Trophoblast cell (in vitro differentiated cells and primary cell): ENCODE results near the gene TNFRSF14.

Source experiments
- DNase-seq, 2 donors: peaks; one replicate each; pipeline ENCODE4 v3.0.0-alpha.2; 2016
- H2AFZ ChIP-seq: 2 replicates; pipeline ENCODE4 v1.6.1; 2013; ENCODE audit warnings: low read length, moderate library complexity, mild to moderate bottlenecking; ENCODE audit not compliant: insufficient read depth, poor library complexity
- H2AK5ac ChIP-seq: 2 replicates; pipeline ENCODE4 v1.6.1; 2013; ENCODE audit warnings: mild to moderate bottlenecking, low read length
- H2BK120ac ChIP-seq: 2 replicates; pipeline ENCODE4 v1.6.1; 2013; ENCODE audit warnings: low read length, mild to moderate bottlenecking, moderate library complexity; ENCODE audit not compliant: insufficient read depth, poor library complexity
- H2BK12ac ChIP-seq: 2 replicates; pipeline ENCODE4 v1.6.1; 2013; ENCODE audit warnings: mild to moderate bottlenecking, low read length, moderate library complexity
- H2BK5ac ChIP-seq: 2 replicates; pipeline ENCODE4 v1.6.1; 2013; ENCODE audit warnings: low read length, low read depth, moderate library complexity, mild to moderate bottlenecking; ENCODE audit not compliant: poor library complexity
- H3K14ac ChIP-seq: 2 replicates; pipeline ENCODE4 v1.6.1; 2013; ENCODE audit warnings: mild to moderate bottlenecking, low read length
- H3K18ac ChIP-seq: 2 replicates; pipeline ENCODE4 v1.6.1; 2013; ENCODE audit warnings: mild to moderate bottlenecking, low read length
- H3K23ac ChIP-seq: 2 replicates; pipeline ENCODE4 v1.6.1; 2013; ENCODE audit warnings: low read length
- H3K27ac ChIP-seq: 2 replicates; pipeline ENCODE4 v1.5.1; 2013; ENCODE audit warnings: low read depth, mild to moderate bottlenecking, inconsistent platforms, low read length, moderate library complexity
- H3K27me3 ChIP-seq: 2 replicates; pipeline ENCODE4 v1.6.1; 2013; ENCODE audit warnings: inconsistent platforms, mild to moderate bottlenecking, low read length, moderate library complexity; ENCODE audit not compliant: insufficient read depth
- H3K36me3 ChIP-seq, 2 experiments: 1 replicate in 1 of 2; 2 replicates in 1 of 2; pipeline ENCODE4 v1.6.1; 2013; ENCODE audit warnings: low read length in 2 of 2, mild to moderate bottlenecking in 2 of 2, moderate library complexity in 1 of 2; ENCODE audit not compliant: insufficient read depth in 2 of 2, control insufficient read depth in 1 of 2
- H3K4ac ChIP-seq: 2 replicates; pipeline ENCODE4 v1.6.1; 2013; ENCODE audit warnings: low read depth, mild to moderate bottlenecking, low read length, moderate library complexity
- H3K4me1 ChIP-seq, 2 experiments: 1 replicate in 1 of 2; 2 replicates in 1 of 2; pipeline ENCODE4 v1.6.1; 2013; ENCODE audit warnings: low read length in 2 of 2, mild to moderate bottlenecking in 2 of 2, moderate library complexity in 1 of 2; ENCODE audit not compliant: insufficient read depth in 2 of 2, control insufficient read depth in 1 of 2
- H3K4me2 ChIP-seq: 2 replicates; pipeline ENCODE4 v1.6.1; 2013; ENCODE audit warnings: inconsistent platforms, mild to moderate bottlenecking, low read length, moderate library complexity
- H3K4me3 ChIP-seq: 2 replicates; pipeline ENCODE4 v1.5.1; 2013; ENCODE audit warnings: mild to moderate bottlenecking, low read depth, low read length, inconsistent platforms
- H3K79me1 ChIP-seq: one replicate; pipeline ENCODE4 v1.6.1; 2013; ENCODE audit warnings: low read length
- H3K79me2 ChIP-seq: 2 replicates; pipeline ENCODE4 v1.6.1; 2013; ENCODE audit warnings: low read length, mild to moderate bottlenecking; ENCODE audit not compliant: control insufficient read depth, insufficient read depth, poor library complexity
- H3K9ac ChIP-seq: 2 replicates; pipeline ENCODE4 v1.6.1; 2013; ENCODE audit warnings: mild to moderate bottlenecking, low read length
- H3K9me3 ChIP-seq: 2 replicates; pipeline ENCODE4 v1.6.1; 2013; ENCODE audit warnings: low read depth, mild to moderate bottlenecking, control low read depth, inconsistent platforms, low read length; ENCODE audit not compliant: insufficient read depth
- H4K12ac ChIP-seq: 2 replicates; pipeline ENCODE4 v1.6.1; 2013; ENCODE audit warnings: low read depth, mild to moderate bottlenecking, low read length, moderate library complexity
- H4K8ac ChIP-seq: 2 replicates; pipeline ENCODE4 v1.6.1; 2013; ENCODE audit warnings: low read depth, mild to moderate bottlenecking, low read length, moderate library complexity
- H4K91ac ChIP-seq: one replicate; pipeline ENCODE4 v1.6.1; 2013; ENCODE audit warnings: low read depth, mild to moderate bottlenecking, low read length, moderate library complexity
- WGBS: extraction: QIAGEN DNeasy Blood & Tissue Kit; methylation state at CpG from one replicate; pipeline ENCODE4 v1.1.7; 2013; ENCODE audit warnings: missing lambda C conversion rate; ENCODE audit not compliant: insufficient read length, insufficient coverage; ENCODE audit errors: extremely low coverage; 5-methylcytosine and 5-hydroxymethylcytosine counted together

Gene TNFRSF14

GRCh38 chr1:2557482-2558400 is 1.6 kb downstream of the TNFRSF14 start:
- Histone ChIP-seq H3K4me3 (no peak overlapping the region), H2BK120ac (no peak overlapping the region), H3K14ac (no peak overlapping the region), H3K79me2 (no peaks in the 10 kb centered on the region), H4K8ac (no peak overlapping the region), H3K27ac (no peak overlapping the region), H2AFZ (no peak overlapping the region), H3K9me3 (no peaks in the 10 kb centered on the region), H2AK5ac (no peak overlapping the region), H3K27me3 (no peaks in the 10 kb centered on the region), H3K4me1 (no peaks in the 10 kb centered on the region), H3K36me3 (no peaks in the 10 kb centered on the region), H3K9ac (no peak overlapping the region), H4K12ac (no peak overlapping the region), H3K23ac (no peak overlapping the region), H3K4ac (no peak overlapping the region), H2BK12ac (no peak overlapping the region), H3K79me1 (no peaks in the 10 kb centered on the region), H3K18ac (no peak overlapping the region), H2BK5ac (no peak overlapping the region), H4K91ac (no peak overlapping the region), H3K4me2 (no peak overlapping the region)
- no CpG with 5 or more reads among the region's 30 CpGs for WGBS
- DNase-seq, result no peak

DNA sequence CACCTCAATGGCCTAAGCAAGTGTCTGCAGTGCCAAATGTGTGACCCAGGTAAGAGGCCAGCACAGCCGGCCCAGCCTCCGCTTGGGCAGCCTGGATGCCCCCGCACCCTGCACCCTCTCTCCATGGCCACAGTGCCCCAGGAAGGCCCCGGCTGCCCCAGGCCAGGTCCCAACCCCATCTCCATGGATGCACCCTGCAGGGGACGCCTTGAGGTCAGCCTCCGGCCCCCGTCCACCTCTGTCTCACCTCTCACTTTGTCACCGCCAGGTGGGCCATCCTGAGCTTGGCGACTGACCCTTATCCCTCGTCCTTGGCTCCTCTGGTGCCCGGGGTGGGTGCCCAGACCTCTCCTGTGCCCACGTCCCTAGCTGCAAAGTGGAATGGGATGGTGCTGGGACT is 2.2 kb downstream of the TNFRSF14 start:
- DNase-seq, result no peak
- H2AK5ac ChIP-seq, result no peak overlapping the region
- no peaks in the 10 kb centered on the region for H3K79me2 ChIP-seq
- H3K14ac ChIP-seq, result no peak overlapping the region
- H3K23ac ChIP-seq, result no peak overlapping the region
- no peak overlapping the region for H2BK12ac ChIP-seq
- no peak overlapping the region for H4K8ac ChIP-seq
- no peaks in the 10 kb centered on the region for H3K36me3 ChIP-seq
- no CpG with 5 or more reads among the region's 12 CpGs for WGBS
- H4K91ac ChIP-seq, result no peak overlapping the region
- no peak overlapping the region for H4K12ac ChIP-seq
- no peaks in the 10 kb centered on the region for H3K27me3 ChIP-seq
- no peaks in the 10 kb centered on the region for H3K4me1 ChIP-seq
- H3K4ac ChIP-seq, result no peak overlapping the region
- H3K18ac ChIP-seq, result no peak overlapping the region
- no peak overlapping the region for H2AFZ ChIP-seq
- H3K4me3 ChIP-seq, result no peak overlapping the region
- H2BK5ac ChIP-seq, result no peak overlapping the region
- H3K27ac ChIP-seq, result no peak overlapping the region
- no peak overlapping the region for H3K9ac ChIP-seq
- no peaks in the 10 kb centered on the region for H3K9me3 ChIP-seq
- no peak overlapping the region for H3K4me2 ChIP-seq
- H2BK120ac ChIP-seq, result no peak overlapping the region
- no peaks in the 10 kb centered on the region for H3K79me1 ChIP-seq

- no peak overlapping the region for H2AK5ac ChIP-seq
- no peaks in the 10 kb centered on the region for H3K79me2 ChIP-seq
- no peak overlapping the region for H3K9ac ChIP-seq
- H3K4me2 ChIP-seq, result no peak overlapping the region
- no peaks in the 10 kb centered on the region for H3K27me3 ChIP-seq
- no peak overlapping the region for H3K27ac ChIP-seq
- no peak overlapping the region for H3K4ac ChIP-seq
- H3K9me3 ChIP-seq, result no peaks in the 10 kb centered on the region
- no peak overlapping the region for H4K8ac ChIP-seq
- no peak overlapping the region for H4K12ac ChIP-seq
- H2BK5ac ChIP-seq, result no peak overlapping the region
- no CpG with 5 or more reads among the region's 6 CpGs for WGBS
- no peak overlapping the region for H2AFZ ChIP-seq
- no peaks in the 10 kb centered on the region for H3K79me1 ChIP-seq
- H3K4me3 ChIP-seq, result no peak overlapping the region
- no peak for DNase-seq
- H3K4me1 ChIP-seq, result no peaks in the 10 kb centered on the region
- H3K23ac ChIP-seq, result no peak overlapping the region
- no peak overlapping the region for H3K18ac ChIP-seq
- H2BK12ac ChIP-seq, result no peak overlapping the region
- no peak overlapping the region for H3K14ac ChIP-seq
- no peaks in the 10 kb centered on the region for H3K36me3 ChIP-seq
- no peak overlapping the region for H4K91ac ChIP-seq
- H2BK120ac ChIP-seq, result no peak overlapping the region
Observed at GRCh38 chr1:2558861-2559260, 2.7 kb downstream of the TNFRSF14 start.

DNA sequence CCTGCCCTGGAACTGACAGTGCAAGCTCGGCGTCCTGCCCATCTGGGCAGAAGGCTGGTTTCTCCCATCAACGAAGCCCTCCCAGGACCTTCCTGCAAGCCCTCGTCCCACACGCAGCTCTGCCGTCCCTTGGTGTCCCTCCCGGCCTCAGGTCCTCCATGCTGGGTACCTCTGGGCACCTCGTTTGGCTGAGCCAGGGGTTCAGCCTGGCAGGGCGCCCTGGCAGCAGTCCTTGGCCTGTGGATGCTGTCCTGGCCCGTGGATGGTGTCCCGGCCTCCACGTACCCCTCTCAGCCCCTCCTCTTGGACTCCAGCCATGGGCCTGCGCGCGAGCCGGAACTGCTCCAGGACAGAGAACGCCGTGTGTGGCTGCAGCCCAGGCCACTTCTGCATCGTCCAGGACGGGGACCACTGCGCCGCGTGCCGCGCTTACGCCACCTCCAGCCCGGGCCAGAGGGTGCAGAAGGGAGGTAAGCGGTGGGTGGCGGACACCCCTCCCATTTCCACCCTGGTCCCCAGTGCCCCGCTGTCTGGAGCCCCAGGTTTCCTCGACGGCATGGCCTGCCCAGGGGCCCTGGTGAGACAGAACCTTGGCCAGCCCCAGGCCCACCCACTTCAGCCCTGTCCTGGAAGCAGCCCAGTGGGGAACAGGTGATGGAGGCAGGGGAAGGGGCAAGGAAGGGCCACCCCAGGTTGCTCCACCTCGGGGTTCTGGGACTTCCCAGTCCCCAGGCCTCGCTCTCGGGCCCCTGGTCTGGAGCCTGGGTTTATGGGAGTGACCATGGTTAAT is 3.5 kb downstream of the TNFRSF14 start:
- H3K4ac ChIP-seq, result no peak overlapping the region
- H4K8ac ChIP-seq, result no peak overlapping the region
- H2AK5ac ChIP-seq, result no peak overlapping the region
- H2BK12ac ChIP-seq, result no peak overlapping the region
- no peak overlapping the region for H3K4me2 ChIP-seq
- DNase-seq, result no peak
- no peak overlapping the region for H3K9ac ChIP-seq
- H2BK5ac ChIP-seq, result no peak overlapping the region
- H4K12ac ChIP-seq, result no peak overlapping the region
- H4K91ac ChIP-seq, result no peak overlapping the region
- no peak overlapping the region for H3K4me3 ChIP-seq
- no peak overlapping the region for H3K14ac ChIP-seq
- WGBS, result no CpG with 5 or more reads among the region's 35 CpGs
- H3K79me2 ChIP-seq, result no peaks in the 10 kb centered on the region
- H3K27me3 ChIP-seq, result no peaks in the 10 kb centered on the region
- no peak overlapping the region for H3K23ac ChIP-seq
- no peaks in the 10 kb centered on the region for H3K9me3 ChIP-seq
- no peaks in the 10 kb centered on the region for H3K79me1 ChIP-seq
- no peaks in the 10 kb centered on the region for H3K36me3 ChIP-seq
- H2BK120ac ChIP-seq, result no peak overlapping the region
- H3K4me1 ChIP-seq, result no peaks in the 10 kb centered on the region
- H3K18ac ChIP-seq, result no peak overlapping the region
- no peak overlapping the region for H2AFZ ChIP-seq
- no peak overlapping the region for H3K27ac ChIP-seq
